ENCODE results near the gene KDM5B. TPM values are rescaled to one million over a fixed set of nuclear protein-coding genes. Genes with fewer than 3 reads are reported as not detected.

The KDM5B gene
- total and polyA plus RNA-seq, 9 of the 15 experiments (the other 6 are each of a cell fraction or from before 2014, with no cell fraction given) = 15.4 to 90.6 (median 57.1) TPM

DNA sequence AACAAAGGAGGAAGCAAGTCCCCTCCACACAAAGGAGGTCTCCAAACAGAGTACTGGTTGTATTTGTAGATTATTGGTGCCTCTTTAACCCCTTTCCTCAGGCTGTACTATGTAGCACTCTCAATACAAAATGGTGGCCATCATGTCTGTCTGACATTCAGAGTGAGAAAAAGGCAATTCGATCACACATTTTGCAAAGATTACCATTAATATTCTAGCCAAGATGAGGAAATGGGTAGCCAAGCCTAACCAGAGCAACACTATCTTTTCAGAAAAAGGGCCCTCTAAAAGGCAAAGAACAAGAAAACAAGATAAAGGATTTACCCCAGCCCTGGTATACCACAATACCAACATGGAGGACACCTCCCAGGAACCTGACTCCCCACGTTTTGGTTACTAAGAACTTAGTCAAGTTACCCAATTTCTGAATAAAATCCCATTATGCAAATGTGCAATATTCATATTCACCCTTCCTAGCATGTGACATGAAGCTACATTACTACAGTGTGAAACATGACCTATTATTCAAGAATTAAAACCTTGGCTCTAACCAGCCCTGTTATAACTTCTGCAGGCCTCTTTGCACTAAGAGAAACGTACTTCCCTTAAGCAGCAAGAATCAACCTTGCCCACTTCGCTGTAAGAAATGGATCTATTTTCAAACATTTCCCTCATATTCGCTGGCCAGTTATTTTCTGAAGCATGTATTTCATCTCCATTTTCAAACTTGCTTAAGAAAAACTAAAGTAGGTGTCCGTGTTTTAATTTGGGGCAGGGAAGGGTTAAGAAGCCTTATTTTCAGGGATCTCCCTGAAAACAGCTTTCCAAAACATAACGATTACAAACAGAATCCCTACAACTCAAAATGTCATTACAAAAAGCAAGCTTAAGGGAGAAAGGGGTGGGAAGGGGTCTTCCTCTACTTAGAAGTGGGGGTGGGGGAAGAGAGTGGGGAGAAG is 2.1 kb downstream of the KDM5B start (continued):
- TF ChIP-seq, protein P1, sequence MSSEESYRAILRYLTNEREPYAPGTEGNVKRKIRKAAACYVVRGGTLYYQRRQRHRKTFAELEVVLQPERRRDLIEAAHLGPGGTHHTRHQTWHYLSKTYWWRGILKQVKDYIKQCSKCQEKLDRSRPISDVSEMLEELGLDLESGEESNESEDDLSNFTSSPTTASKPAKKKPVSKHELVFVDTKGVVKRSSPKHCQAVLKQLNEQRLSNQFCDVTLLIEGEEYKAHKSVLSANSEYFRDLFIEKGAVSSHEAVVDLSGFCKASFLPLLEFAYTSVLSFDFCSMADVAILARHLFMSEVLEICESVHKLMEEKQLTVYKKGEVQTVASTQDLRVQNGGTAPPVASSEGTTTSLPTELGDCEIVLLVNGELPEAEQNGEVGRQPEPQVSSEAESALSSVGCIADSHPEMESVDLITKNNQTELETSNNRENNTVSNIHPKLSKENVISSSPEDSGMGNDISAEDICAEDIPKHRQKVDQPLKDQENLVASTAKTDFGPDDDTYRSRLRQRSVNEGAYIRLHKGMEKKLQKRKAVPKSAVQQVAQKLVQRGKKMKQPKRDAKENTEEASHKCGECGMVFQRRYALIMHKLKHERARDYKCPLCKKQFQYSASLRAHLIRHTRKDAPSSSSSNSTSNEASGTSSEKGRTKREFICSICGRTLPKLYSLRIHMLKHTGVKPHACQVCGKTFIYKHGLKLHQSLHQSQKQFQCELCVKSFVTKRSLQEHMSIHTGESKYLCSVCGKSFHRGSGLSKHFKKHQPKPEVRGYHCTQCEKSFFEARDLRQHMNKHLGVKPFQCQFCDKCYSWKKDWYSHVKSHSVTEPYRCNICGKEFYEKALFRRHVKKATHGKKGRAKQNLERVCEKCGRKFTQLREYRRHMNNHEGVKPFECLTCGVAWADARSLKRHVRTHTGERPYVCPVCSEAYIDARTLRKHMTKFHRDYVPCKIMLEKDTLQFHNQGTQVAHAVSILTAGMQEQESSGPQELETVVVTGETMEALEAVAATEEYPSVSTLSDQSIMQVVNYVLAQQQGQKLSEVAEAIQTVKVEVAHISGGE (CRISPR knock-in tag; IDR thresholded peaks at IDR 0.05) = peak in 1 of 3 experiments; percentile 84; a peak in 2 of 6 replicates
- peak; percentile 68; the same call in 1 of the 2 replicates for TF ChIP-seq ZNF707 (CRISPR knock-in tag; conservative IDR thresholded peaks at IDR 0.05)
- TF ChIP-seq ADNP (tag; IDR thresholded peaks at IDR 0.05) = no peak
- TF ChIP-seq CREB1 (IDR thresholded peaks at IDR 0.05) = no peak
- TF ChIP-seq CREB1 (CRISPR knock-in tag; IDR thresholded peaks at IDR 0.05) = no peak
- peak; percentile 95 for TF ChIP-seq ZNF644 (tag; IDR thresholded peaks at IDR 0.05; ENCODE audit: low read depth)
- TF ChIP-seq, protein P2, sequence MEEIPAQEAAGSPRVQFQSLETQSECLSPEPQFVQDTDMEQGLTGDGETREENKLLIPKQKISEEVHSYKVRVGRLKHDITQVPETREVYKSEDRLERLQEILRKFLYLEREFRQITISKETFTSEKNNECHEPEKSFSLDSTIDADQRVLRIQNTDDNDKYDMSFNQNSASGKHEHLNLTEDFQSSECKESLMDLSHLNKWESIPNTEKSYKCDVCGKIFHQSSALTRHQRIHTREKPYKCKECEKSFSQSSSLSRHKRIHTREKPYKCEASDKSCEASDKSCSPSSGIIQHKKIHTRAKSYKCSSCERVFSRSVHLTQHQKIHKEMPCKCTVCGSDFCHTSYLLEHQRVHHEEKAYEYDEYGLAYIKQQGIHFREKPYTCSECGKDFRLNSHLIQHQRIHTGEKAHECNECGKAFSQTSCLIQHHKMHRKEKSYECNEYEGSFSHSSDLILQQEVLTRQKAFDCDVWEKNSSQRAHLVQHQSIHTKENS (CRISPR knock-in tag; IDR thresholded peaks at IDR 0.05) = no peak
- TF ChIP-seq PHF21A (IDR thresholded peaks at IDR 0.05; ENCODE audit: borderline replicate concordance, low read depth) = no peak
- TF ChIP-seq ZNF347 (CRISPR knock-in tag; IDR thresholded peaks at IDR 0.05; ENCODE audit: low read depth) = peak; percentile 68; the same call in 1 of the 2 replicates
- peak; percentile 7; the same call in 1 of the 2 replicates for TF ChIP-seq EP400 (IDR thresholded peaks at IDR 0.05)
- TF ChIP-seq ESRRA (IDR thresholded peaks at IDR 0.05; ENCODE audit: borderline replicate concordance, low read depth) = no peak
- no peak for TF ChIP-seq RAD21 (CRISPR knock-in tag; conservative IDR thresholded peaks at IDR 0.05 in 1 of 2, IDR thresholded peaks at IDR 0.05 in 1 of 2)
- TF ChIP-seq MXI1 (IDR thresholded peaks at IDR 0.05; ENCODE audit: low read depth, low read length) = no peak
- TF ChIP-seq CBX5 (IDR thresholded peaks at IDR 0.05; ENCODE audit: borderline replicate concordance, low read depth) = no peak
- peak; percentile 55; the same call in 1 of the 2 replicates for TF ChIP-seq ZNF79 (CRISPR knock-in tag; IDR thresholded peaks at IDR 0.05; ENCODE audit: low read depth)
- peak; percentile 89; the same call in 1 of the 2 replicates for TF ChIP-seq GTF2E2 (tag; IDR thresholded peaks at IDR 0.05)
- no peak; the same call in 1 of the 2 replicates for TF ChIP-seq NCOA6 (IDR thresholded peaks at IDR 0.05)
- TF ChIP-seq MYBL2 (IDR thresholded peaks at IDR 0.05; ENCODE audit: low read depth) = no peak
- TF ChIP-seq MYBL2 (CRISPR knock-in tag; IDR thresholded peaks at IDR 0.05; ENCODE audit: borderline replicate concordance) = no peak
- TF ChIP-seq MTF1 (CRISPR knock-in tag; IDR thresholded peaks at IDR 0.05; ENCODE audit: borderline replicate concordance) = 0 out of 2 replicates have a peak, but pooled peaks have one; percentile 22
- TF ChIP-seq HIVEP1 (CRISPR knock-in tag; IDR thresholded peaks at IDR 0.05) = 0 out of 2 replicates have a peak, but pooled peaks have one; percentile 67
- no peak for TF ChIP-seq ATF7 (IDR thresholded peaks at IDR 0.05)

All from K562 (cell line).